Measurements from ENCODE around the gene LSMEM2. TPM values are rescaled to one million over a fixed set of nuclear protein-coding genes. Genes with fewer than 3 reads are reported as not detected.

LSMEM2 gene
- total and polyA plus RNA-seq, 2 experiments from 2014 or later: 0.59 to 0.86 TPM

DNA sequence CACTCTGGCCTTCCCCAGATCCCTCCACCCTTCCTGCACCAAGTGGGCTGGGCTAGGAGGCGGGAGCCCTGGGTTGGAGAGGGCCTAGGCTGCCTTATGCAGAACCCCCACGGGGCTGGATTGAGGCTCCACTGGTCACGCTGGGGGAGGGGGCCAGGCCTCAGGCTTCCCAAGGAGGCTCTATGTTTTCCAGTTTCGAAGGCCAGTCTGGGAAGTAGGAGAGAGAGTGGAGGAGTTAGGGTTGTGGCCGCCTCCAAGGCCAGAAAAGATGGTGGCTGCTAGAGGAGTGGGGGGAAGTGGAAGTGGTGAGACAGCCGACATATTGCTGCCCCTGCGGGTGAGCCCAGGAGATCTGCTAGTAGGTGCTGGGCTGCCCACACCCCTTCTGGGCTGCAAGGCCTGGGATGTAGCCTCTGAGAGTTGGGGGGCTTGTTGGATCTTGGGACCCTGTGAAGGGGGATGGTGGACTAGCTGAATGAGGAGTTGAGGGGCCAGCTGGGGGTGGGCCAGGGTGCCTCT lies 41.7 kb upstream of the LSMEM2 start (continued):
- TF ChIP-seq, protein P1, sequence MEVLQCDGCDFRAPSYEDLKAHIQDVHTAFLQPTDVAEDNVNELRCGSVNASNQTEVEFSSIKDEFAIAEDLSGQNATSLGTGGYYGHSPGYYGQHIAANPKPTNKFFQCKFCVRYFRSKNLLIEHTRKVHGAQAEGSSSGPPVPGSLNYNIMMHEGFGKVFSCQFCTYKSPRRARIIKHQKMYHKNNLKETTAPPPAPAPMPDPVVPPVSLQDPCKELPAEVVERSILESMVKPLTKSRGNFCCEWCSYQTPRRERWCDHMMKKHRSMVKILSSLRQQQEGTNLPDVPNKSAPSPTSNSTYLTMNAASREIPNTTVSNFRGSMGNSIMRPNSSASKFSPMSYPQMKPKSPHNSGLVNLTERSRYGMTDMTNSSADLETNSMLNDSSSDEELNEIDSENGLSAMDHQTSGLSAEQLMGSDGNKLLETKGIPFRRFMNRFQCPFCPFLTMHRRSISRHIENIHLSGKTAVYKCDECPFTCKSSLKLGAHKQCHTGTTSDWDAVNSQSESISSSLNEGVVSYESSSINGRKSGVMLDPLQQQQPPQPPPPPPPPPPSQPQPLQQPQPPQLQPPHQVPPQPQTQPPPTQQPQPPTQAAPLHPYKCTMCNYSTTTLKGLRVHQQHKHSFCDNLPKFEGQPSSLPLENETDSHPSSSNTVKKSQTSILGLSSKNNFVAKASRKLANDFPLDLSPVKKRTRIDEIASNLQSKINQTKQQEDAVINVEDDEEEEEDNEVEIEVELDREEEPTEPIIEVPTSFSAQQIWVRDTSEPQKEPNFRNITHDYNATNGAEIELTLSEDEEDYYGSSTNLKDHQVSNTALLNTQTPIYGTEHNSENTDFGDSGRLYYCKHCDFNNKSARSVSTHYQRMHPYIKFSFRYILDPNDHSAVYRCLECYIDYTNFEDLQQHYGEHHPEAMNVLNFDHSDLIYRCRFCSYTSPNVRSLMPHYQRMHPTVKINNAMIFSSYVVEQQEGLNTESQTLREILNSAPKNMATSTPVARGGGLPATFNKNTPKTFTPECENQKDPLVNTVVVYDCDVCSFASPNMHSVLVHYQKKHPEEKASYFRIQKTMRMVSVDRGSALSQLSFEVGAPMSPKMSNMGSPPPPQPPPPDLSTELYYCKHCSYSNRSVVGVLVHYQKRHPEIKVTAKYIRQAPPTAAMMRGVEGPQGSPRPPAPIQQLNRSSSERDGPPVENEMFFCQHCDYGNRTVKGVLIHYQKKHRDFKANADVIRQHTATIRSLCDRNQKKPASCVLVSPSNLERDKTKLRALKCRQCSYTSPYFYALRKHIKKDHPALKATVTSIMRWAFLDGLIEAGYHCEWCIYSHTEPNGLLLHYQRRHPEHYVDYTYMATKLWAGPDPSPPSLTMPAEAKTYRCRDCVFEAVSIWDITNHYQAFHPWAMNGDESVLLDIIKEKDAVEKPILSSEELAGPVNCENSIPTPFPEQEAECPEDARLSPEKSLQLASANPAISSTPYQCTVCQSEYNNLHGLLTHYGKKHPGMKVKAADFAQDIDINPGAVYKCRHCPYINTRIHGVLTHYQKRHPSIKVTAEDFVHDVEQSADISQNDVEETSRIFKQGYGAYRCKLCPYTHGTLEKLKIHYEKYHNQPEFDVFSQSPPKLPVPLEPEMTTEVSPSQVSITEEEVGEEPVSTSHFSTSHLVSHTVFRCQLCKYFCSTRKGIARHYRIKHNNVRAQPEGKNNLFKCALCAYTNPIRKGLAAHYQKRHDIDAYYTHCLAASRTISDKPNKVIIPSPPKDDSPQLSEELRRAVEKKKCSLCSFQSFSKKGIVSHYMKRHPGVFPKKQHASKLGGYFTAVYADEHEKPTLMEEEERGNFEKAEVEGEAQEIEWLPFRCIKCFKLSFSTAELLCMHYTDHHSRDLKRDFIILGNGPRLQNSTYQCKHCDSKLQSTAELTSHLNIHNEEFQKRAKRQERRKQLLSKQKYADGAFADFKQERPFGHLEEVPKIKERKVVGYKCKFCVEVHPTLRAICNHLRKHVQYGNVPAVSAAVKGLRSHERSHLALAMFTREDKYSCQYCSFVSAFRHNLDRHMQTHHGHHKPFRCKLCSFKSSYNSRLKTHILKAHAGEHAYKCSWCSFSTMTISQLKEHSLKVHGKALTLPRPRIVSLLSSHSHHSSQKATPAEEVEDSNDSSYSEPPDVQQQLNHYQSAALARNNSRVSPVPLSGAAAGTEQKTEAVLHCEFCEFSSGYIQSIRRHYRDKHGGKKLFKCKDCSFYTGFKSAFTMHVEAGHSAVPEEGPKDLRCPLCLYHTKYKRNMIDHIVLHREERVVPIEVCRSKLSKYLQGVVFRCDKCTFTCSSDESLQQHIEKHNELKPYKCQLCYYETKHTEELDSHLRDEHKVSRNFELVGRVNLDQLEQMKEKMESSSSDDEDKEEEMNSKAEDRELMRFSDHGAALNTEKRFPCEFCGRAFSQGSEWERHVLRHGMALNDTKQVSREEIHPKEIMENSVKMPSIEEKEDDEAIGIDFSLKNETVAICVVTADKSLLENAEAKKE (CRISPR knock-in tag; IDR thresholded peaks at IDR 0.05): no peak
- no peak for TF ChIP-seq CREB1 (CRISPR knock-in tag; IDR thresholded peaks at IDR 0.05; ENCODE audit: low read depth)
- TF ChIP-seq ZNF114 (CRISPR knock-in tag; IDR thresholded peaks at IDR 0.05): no peak
- TF ChIP-seq, protein P2, sequence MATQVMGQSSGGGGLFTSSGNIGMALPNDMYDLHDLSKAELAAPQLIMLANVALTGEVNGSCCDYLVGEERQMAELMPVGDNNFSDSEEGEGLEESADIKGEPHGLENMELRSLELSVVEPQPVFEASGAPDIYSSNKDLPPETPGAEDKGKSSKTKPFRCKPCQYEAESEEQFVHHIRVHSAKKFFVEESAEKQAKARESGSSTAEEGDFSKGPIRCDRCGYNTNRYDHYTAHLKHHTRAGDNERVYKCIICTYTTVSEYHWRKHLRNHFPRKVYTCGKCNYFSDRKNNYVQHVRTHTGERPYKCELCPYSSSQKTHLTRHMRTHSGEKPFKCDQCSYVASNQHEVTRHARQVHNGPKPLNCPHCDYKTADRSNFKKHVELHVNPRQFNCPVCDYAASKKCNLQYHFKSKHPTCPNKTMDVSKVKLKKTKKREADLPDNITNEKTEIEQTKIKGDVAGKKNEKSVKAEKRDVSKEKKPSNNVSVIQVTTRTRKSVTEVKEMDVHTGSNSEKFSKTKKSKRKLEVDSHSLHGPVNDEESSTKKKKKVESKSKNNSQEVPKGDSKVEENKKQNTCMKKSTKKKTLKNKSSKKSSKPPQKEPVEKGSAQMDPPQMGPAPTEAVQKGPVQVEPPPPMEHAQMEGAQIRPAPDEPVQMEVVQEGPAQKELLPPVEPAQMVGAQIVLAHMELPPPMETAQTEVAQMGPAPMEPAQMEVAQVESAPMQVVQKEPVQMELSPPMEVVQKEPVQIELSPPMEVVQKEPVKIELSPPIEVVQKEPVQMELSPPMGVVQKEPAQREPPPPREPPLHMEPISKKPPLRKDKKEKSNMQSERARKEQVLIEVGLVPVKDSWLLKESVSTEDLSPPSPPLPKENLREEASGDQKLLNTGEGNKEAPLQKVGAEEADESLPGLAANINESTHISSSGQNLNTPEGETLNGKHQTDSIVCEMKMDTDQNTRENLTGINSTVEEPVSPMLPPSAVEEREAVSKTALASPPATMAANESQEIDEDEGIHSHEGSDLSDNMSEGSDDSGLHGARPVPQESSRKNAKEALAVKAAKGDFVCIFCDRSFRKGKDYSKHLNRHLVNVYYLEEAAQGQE (IDR thresholded peaks at IDR 0.05; ENCODE audit: unreplicated experiment): no peak
- no peak for TF ChIP-seq POLR2AphosphoS5 (IDR thresholded peaks at IDR 0.05; ENCODE audit: low read depth)
- TF ChIP-seq EZH2phosphoT487 (IDR thresholded peaks at IDR 0.05; ENCODE audit: unreplicated experiment): no peak
- TF ChIP-seq CTCF (conservative IDR thresholded peaks at IDR 0.05; ENCODE audit: low read depth in 2 of 2): no peak
- TF ChIP-seq NANOG (IDR thresholded peaks at IDR 0.05; ENCODE audit: borderline replicate concordance): no peak
- no peak for TF ChIP-seq STAT1 (IDR thresholded peaks at IDR 0.05; ENCODE audit: unreplicated experiment)

Data from GM23338 (cell line).